K562 (cell line): ENCODE data around the gene KAZN. TPM values are rescaled to one million over a fixed set of nuclear protein-coding genes. Genes with fewer than 3 reads are reported as not detected.
A peak's percentile ranks its signal among the peaks of the same experiment; 100 is the strongest.

Source experiments
- BDP1 ChIP-seq: IDR thresholded peaks from 3 replicates; pipeline ENCODE4 v1.6.1; 2011; ENCODE audit not compliant: insufficient read length, insufficient read depth
- BRF2 ChIP-seq: IDR thresholded peaks from 3 replicates; pipeline ENCODE4 v1.6.1; 2011; ENCODE audit warnings: borderline replicate concordance, mild to moderate bottlenecking; ENCODE audit not compliant: insufficient read length, insufficient read depth
- DNMT1 ChIP-seq: fragments of 450-650 bp; IDR thresholded peaks from 2 replicates; pipeline ENCODE4 v1.6.1; 2016; ENCODE audit warnings: antibody characterized with exemption, mild to moderate bottlenecking
- EWSR1 ChIP-seq: fragments of 450-650 bp; IDR thresholded peaks from 2 replicates; pipeline ENCODE4 v1.6.1; 2018; ENCODE audit warnings: borderline replicate concordance, mild to moderate bottlenecking, low read depth, moderate library complexity; ENCODE audit not compliant: partially characterized antibody
- FOXP1 ChIP-seq: sonication (generic); formaldehyde crosslinking; IDR thresholded peaks from 2 replicates; pipeline ENCODE4 v1.8.0; 2022; ENCODE audit warnings: mild to moderate bottlenecking, missing genetic modification reagents
- HNRNPK ChIP-seq: fragments of 200-400 bp; formaldehyde crosslinking; IDR thresholded peaks from one replicate; pipeline ENCODE4 v1.6.1; 2018; ENCODE audit warnings: mild to moderate bottlenecking, low read depth, low read length; ENCODE audit not compliant: poor library complexity, severe bottlenecking
- KAT7 ChIP-seq: sonication (generic); formaldehyde crosslinking; IDR thresholded peaks from 2 replicates; pipeline ENCODE4 v1.8.0; 2022; ENCODE audit warnings: missing genetic modification reagents, mild to moderate bottlenecking, borderline replicate concordance
- KLF10 ChIP-seq: fragments of 250-450 bp; sonication (Bioruptor Pico); IDR thresholded peaks from 2 replicates; pipeline ENCODE4 v1.6.1; 2021; ENCODE audit warnings: matching md5 sums
- NCOA1 ChIP-seq: fragments of 450-650 bp; IDR thresholded peaks from 2 replicates; pipeline ENCODE4 v1.6.1; 2016; ENCODE audit warnings: low read depth
- NCOA6 ChIP-seq: fragments of 450-650 bp; IDR thresholded peaks from 2 replicates; pipeline ENCODE4 v1.6.1; 2017; ENCODE audit warnings: mild to moderate bottlenecking
- NFYB ChIP-seq: IDR thresholded peaks from 2 replicates; pipeline ENCODE4 v1.6.1; 2011; ENCODE audit warnings: mild to moderate bottlenecking, moderate library complexity; ENCODE audit not compliant: insufficient read length; ENCODE audit errors: extremely low read depth
- NRF1 ChIP-seq, 2 experiments: fragments of 450-650 bp; IDR thresholded peaks in 1 of 2; conservative IDR thresholded peaks in 1 of 2; 2 replicates each; pipeline ENCODE4 v1.6.1; 2014; ENCODE audit warnings: mild to moderate bottlenecking in 2 of 2
- PTBP1 ChIP-seq: fragments of 200-400 bp; formaldehyde crosslinking; IDR thresholded peaks from 2 replicates; pipeline ENCODE4 v1.6.1; 2017; ENCODE audit warnings: low read depth, low read length
- RBFOX2 ChIP-seq: fragments of 200-400 bp; formaldehyde crosslinking; IDR thresholded peaks from 2 replicates; pipeline ENCODE4 v1.6.1; 2017; ENCODE audit warnings: low read depth, mild to moderate bottlenecking, low read length, moderate library complexity
- SAFB2 ChIP-seq: fragments of 200-400 bp; formaldehyde crosslinking; IDR thresholded peaks from 2 replicates; pipeline ENCODE4 v1.6.1; 2018; ENCODE audit warnings: borderline replicate concordance, low read length, low read depth, moderate library complexity; ENCODE audit not compliant: severe bottlenecking
- SLC30A9 ChIP-seq: fragments of 250-450 bp; sonication (Bioruptor Pico); IDR thresholded peaks from 2 replicates; pipeline ENCODE4 v1.8.0; 2022; ENCODE audit warnings: mild to moderate bottlenecking, moderate library complexity
- TBL1XR1 ChIP-seq, 2 experiments: IDR thresholded peaks; 2 replicates each; pipeline ENCODE4 v1.6.1; 2012; ENCODE audit warnings: improper control_type of control experiment in 2 of 2, low read length in 2 of 2, mild to moderate bottlenecking in 1 of 2
- ZBTB1 ChIP-seq: sonication (generic); formaldehyde crosslinking; IDR thresholded peaks from 2 replicates; pipeline ENCODE4 v1.8.1; 2023; ENCODE audit warnings: missing genetic modification reagents, low read depth, mild to moderate bottlenecking, borderline replicate concordance
- ZNF12 ChIP-seq: sonication (generic); formaldehyde crosslinking; IDR thresholded peaks from 2 replicates; pipeline ENCODE4 v1.4.0; 2020; ENCODE audit warnings: mild to moderate bottlenecking, missing genetic modification reagents
- ZNF280A ChIP-seq: fragments of 450-650 bp; IDR thresholded peaks from 2 replicates; pipeline ENCODE4 v1.6.1; 2018; ENCODE audit warnings: mild to moderate bottlenecking, low read depth; ENCODE audit not compliant: partially characterized antibody
- ZNF408 ChIP-seq: fragments of 250-450 bp; sonication (Bioruptor Pico); IDR thresholded peaks from 2 replicates; pipeline ENCODE4 v1.4.0; 2020; ENCODE audit warnings: low read depth, mild to moderate bottlenecking, moderate library complexity
- ZNF507 ChIP-seq: conservative IDR thresholded peaks from 2 replicates; pipeline ENCODE4 v1.6.1; 2017; ENCODE audit warnings: missing genetic modification characterization, missing compliant biosample characterization
- polyA plus RNA-seq, 8 experiments: library from polyadenylated mRNA; depleted of rRNA in 4 of 8; stranded (reverse) in 5 of 8; unstranded in 3 of 8; fragments of >200 nt; fragmentation: Nextera tagmentation in 2 of 8; fragmentation: Illumina TruSeq in 1 of 8; extraction: Ambion mirVana in 2 of 8; extraction: Trizol in 1 of 8; gene quantifications; 2 replicates each; pipeline versions ENCODE4 v1.2.1 to v1.2.3, GENCODE V29; 2011 to 2014; ENCODE audit warnings: inconsistent platforms in 1 of 8, missing spikeins in 1 of 8
- total RNA-seq, 7 experiments: library from RNA; depleted of rRNA in 6 of 7; stranded (reverse); fragments of >200 nt in 6 of 7; fragmentation: Illumina TruSeq in 2 of 7; extraction: Trizol in 2 of 7; gene quantifications; 2 replicates each; pipeline versions ENCODE4 v1.2.1 to v1.2.3, GENCODE V29; 2011 to 2021; ENCODE audit warnings: low replicate concordance in 1 of 7
- TF ChIP-seq, protein P1 (sequence below), 2 experiments: fragments of 450-650 bp; IDR thresholded peaks; 2 replicates each; pipeline ENCODE4 v1.6.1; 2016
- TF ChIP-seq, protein P2 (sequence below): sonication (generic); formaldehyde crosslinking; IDR thresholded peaks from 2 replicates; pipeline ENCODE4 v1.8.1; 2022; ENCODE audit warnings: missing genetic modification reagents

The KAZN gene
- total and polyA plus RNA-seq, 9 of the 15 experiments (the other 6 are each of a cell fraction or from before 2014, with no cell fraction given), result 2.1 to 21.6 (median 5.4) TPM

DNA sequence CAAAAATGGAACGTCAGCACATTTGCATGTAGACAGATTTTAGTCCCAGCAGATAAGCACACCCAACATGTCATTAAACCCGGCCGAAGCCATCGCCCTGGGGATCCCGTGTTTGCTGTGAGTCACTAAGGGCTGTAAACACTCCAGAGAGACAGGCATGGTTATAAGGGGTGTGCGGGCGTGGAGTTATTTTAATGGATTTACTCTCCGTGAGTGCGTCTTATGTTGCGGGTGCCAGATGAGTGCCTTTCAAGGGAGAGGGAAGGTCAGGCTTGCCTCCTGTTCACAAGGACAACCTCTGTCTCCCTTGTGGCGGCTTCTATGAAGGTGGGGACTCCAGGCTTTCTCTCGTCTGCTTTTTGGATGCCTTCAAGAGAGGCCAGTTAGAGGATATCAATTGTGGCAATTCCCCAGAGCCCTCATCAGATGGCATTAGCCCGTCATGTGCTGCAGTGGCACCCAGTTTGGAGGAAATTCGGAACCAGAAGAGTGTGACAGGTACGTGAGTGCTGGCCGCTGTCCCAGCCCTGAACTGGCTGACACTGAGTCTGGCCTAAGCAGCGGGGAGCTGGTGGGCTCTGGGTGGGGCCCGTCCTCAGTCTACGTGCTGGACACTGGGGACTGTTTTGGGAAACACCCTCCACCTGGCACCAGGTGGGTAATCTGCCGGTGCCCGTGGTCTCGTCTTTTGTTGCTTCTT lies 331.2 kb downstream of the KAZN start (continued):
- TF ChIP-seq BDP1 (no peak), DNMT1 (no peak), NCOA6 (no peak), ZNF408 (no peak), EWSR1 (no peak), NCOA1 (peak; percentile 19; the same call in 1 of the 2 replicates), BRF2 (no peak), ZNF280A (no peak), NRF1 (conservative IDR thresholded peaks at IDR 0.05 in 1 of 2, IDR thresholded peaks at IDR 0.05 in 1 of 2) (peak; percentile 33 to 41; a peak in 1 of 4 replicates), SAFB2 (no peak), ZNF507 (tag) (no peak), TBL1XR1 (IDR thresholded peaks at IDR 0.05; ENCODE audit: low read length in 2 of 2) (peak in 1 of 2 experiments; percentile 75; a peak in 2 of 4 replicates), ZBTB1 (no peak), KAT7 (CRISPR knock-in tag) (no peak), PTBP1 (no peak), RBFOX2 (no peak), KLF10 (CRISPR knock-in tag) (no peak), ZNF12 (CRISPR knock-in tag) (no peak), FOXP1 (CRISPR knock-in tag) (peak; percentile 51; the same call in 1 of the 2 replicates), SLC30A9 (CRISPR knock-in tag) (no peak), NFYB (no peak), HNRNPK (no peak)
- TF ChIP-seq, protein P1, sequence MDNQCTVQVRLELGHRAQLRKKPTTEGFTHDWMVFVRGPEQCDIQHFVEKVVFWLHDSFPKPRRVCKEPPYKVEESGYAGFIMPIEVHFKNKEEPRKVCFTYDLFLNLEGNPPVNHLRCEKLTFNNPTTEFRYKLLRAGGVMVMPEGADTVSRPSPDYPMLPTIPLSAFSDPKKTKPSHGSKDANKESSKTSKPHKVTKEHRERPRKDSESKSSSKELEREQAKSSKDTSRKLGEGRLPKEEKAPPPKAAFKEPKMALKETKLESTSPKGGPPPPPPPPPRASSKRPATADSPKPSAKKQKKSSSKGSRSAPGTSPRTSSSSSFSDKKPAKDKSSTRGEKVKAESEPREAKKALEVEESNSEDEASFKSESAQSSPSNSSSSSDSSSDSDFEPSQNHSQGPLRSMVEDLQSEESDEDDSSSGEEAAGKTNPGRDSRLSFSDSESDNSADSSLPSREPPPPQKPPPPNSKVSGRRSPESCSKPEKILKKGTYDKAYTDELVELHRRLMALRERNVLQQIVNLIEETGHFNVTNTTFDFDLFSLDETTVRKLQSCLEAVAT (IDR thresholded peaks at IDR 0.05), result no peak
- TF ChIP-seq, protein P2, sequence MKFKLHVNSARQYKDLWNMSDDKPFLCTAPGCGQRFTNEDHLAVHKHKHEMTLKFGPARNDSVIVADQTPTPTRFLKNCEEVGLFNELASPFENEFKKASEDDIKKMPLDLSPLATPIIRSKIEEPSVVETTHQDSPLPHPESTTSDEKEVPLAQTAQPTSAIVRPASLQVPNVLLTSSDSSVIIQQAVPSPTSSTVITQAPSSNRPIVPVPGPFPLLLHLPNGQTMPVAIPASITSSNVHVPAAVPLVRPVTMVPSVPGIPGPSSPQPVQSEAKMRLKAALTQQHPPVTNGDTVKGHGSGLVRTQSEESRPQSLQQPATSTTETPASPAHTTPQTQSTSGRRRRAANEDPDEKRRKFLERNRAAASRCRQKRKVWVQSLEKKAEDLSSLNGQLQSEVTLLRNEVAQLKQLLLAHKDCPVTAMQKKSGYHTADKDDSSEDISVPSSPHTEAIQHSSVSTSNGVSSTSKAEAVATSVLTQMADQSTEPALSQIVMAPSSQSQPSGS (CRISPR knock-in tag), result no peak
